ENCODE measurements around the gene RAVER1. TPM values are rescaled to one million over a fixed set of nuclear protein-coding genes. Genes with fewer than 3 reads are reported as not detected.

The RAVER1 gene
- total and polyA plus RNA-seq, 2 of the 13 experiments (the other 11 are each of a cell fraction or from before 2014, with no cell fraction given): 3.6 to 7.9 TPM

- TF ChIP-seq YEATS2 (CRISPR knock-in tag; IDR thresholded peaks at IDR 0.05; ENCODE audit: borderline replicate concordance): no peak
- 0 out of 2 replicates have a peak, but pooled peaks have one; percentile 13 for TF ChIP-seq TBX2 (CRISPR knock-in tag; IDR thresholded peaks at IDR 0.05; ENCODE audit: borderline replicate concordance)
- no peak for TF ChIP-seq SSRP1 (CRISPR knock-in tag; IDR thresholded peaks at IDR 0.05)
- TF ChIP-seq, protein P1, sequence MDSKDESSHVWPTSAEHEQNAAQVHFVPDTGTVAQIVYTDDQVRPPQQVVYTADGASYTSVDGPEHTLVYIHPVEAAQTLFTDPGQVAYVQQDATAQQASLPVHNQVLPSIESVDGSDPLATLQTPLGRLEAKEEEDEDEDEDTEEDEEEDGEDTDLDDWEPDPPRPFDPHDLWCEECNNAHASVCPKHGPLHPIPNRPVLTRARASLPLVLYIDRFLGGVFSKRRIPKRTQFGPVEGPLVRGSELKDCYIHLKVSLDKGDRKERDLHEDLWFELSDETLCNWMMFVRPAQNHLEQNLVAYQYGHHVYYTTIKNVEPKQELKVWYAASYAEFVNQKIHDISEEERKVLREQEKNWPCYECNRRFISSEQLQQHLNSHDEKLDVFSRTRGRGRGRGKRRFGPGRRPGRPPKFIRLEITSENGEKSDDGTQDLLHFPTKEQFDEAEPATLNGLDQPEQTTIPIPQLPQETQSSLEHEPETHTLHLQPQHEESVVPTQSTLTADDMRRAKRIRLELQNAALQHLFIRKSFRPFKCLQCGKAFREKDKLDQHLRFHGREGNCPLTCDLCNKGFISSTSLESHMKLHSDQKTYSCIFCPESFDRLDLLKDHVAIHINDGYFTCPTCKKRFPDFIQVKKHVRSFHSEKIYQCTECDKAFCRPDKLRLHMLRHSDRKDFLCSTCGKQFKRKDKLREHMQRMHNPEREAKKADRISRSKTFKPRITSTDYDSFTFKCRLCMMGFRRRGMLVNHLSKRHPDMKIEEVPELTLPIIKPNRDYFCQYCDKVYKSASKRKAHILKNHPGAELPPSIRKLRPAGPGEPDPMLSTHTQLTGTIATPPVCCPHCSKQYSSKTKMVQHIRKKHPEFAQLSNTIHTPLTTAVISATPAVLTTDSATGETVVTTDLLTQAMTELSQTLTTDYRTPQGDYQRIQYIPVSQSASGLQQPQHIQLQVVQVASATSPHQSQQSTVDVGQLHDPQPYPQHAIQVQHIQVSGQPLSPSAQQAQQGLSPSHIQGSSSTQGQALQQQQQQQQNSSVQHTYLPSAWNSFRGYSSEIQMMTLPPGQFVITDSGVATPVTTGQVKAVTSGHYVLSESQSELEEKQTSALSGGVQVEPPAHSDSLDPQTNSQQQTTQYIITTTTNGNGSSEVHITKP (CRISPR knock-in tag; IDR thresholded peaks at IDR 0.05; ENCODE audit: low read depth): 0 out of 2 replicates have a peak, but pooled peaks have one; percentile 17
- no peak for TF ChIP-seq ZNF44 (CRISPR knock-in tag; IDR thresholded peaks at IDR 0.05)
- no peak for TF ChIP-seq SP4 (CRISPR knock-in tag; IDR thresholded peaks at IDR 0.05)
- no peak for TF ChIP-seq ZNF720 (CRISPR knock-in tag; IDR thresholded peaks at IDR 0.05)
- TF ChIP-seq, protein P2, sequence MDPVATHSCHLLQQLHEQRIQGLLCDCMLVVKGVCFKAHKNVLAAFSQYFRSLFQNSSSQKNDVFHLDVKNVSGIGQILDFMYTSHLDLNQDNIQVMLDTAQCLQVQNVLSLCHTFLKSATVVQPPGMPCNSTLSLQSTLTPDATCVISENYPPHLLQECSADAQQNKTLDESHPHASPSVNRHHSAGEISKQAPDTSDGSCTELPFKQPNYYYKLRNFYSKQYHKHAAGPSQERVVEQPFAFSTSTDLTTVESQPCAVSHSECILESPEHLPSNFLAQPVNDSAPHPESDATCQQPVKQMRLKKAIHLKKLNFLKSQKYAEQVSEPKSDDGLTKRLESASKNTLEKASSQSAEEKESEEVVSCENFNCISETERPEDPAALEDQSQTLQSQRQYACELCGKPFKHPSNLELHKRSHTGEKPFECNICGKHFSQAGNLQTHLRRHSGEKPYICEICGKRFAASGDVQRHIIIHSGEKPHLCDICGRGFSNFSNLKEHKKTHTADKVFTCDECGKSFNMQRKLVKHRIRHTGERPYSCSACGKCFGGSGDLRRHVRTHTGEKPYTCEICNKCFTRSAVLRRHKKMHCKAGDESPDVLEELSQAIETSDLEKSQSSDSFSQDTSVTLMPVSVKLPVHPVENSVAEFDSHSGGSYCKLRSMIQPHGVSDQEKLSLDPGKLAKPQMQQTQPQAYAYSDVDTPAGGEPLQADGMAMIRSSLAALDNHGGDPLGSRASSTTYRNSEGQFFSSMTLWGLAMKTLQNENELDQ (CRISPR knock-in tag; IDR thresholded peaks at IDR 0.05; ENCODE audit: borderline replicate concordance): no peak
- TF ChIP-seq ZNF891 (CRISPR knock-in tag; IDR thresholded peaks at IDR 0.05): 0 out of 2 replicates have a peak, but pooled peaks have one; percentile 38
- no peak for TF ChIP-seq ZMAT5 (CRISPR knock-in tag; IDR thresholded peaks at IDR 0.05; ENCODE audit: borderline replicate concordance, low read depth)
- 0 out of 2 replicates have a peak, but pooled peaks have one; percentile 20 for TF ChIP-seq ZNF772 (CRISPR knock-in tag; IDR thresholded peaks at IDR 0.05)
- TF ChIP-seq ZNF558 (CRISPR knock-in tag; IDR thresholded peaks at IDR 0.05; ENCODE audit: borderline replicate concordance): no peak
- no peak for TF ChIP-seq ZNF414 (CRISPR knock-in tag; IDR thresholded peaks at IDR 0.05)
- TF ChIP-seq KAT8 (CRISPR knock-in tag; IDR thresholded peaks at IDR 0.05): no peak
- TF ChIP-seq, protein P3, sequence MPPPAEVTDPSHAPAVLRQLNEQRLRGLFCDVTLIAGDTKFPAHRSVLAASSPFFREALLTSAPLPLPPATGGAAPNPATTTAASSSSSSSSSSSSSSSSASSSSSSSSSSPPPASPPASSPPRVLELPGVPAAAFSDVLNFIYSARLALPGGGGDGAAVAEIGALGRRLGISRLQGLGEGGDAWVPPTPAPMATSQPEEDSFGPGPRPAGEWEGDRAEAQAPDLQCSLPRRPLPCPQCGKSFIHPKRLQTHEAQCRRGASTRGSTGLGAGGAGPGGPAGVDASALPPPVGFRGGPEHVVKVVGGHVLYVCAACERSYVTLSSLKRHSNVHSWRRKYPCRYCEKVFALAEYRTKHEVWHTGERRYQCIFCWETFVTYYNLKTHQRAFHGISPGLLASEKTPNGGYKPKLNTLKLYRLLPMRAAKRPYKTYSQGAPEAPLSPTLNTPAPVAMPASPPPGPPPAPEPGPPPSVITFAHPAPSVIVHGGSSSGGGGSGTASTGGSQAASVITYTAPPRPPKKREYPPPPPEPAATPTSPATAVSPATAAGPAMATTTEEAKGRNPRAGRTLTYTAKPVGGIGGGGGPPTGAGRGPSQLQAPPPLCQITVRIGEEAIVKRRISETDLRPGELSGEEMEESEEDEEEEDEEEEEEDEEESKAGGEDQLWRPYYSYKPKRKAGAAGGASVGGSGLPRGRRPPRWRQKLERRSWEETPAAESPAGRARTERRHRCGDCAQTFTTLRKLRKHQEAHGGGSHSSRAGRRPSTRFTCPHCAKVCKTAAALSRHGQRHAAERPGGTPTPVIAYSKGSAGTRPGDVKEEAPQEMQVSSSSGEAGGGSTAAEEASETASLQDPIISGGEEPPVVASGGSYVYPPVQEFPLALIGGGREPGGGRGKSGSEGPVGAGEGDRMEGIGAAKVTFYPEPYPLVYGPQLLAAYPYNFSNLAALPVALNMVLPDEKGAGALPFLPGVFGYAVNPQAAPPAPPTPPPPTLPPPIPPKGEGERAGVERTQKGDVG (CRISPR knock-in tag; IDR thresholded peaks at IDR 0.05; ENCODE audit: borderline replicate concordance): no peak
These were observed 33.5 kb downstream of the RAVER1 start (continued) for GRCh38 chr19:10299545-10300458.

Measured in HepG2 (cell line).